GM21723 (cell line): ENCODE measurements around the gene NISCH.

Source experiments
- ATAC-seq: cut with Tn5 transposase; IDR thresholded peaks from one replicate; pipeline ENCODE4 v1.9.1; 2021; ENCODE audit warnings: mild to moderate bottlenecking, moderate library complexity; ENCODE audit not compliant: unreplicated experiment

NISCH gene

GRCh38 chr3:52509753-52510328 is 54.4 kb downstream of the NISCH start:
- ATAC-seq: no peak

DNA sequence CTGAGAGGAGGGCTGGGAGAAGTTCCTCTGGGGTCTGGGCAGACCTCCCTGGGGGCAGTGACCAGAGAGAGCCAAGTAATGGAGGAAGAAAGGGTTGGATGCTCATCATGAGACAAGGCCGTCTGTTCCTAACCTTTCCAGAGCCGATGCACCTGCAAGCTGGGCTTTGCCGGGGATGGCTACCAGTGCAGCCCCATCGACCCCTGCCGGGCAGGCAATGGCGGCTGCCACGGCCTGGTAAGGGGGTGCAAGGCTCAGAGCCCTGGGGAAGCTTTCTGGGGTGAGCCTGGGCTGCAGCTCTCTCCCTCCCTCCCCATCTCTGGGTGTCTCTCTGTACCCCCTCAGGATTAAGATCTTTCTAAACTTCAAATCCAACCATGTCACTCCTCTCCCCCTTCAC is 56.1 kb downstream of the NISCH start:
- ATAC-seq: no peak

- ATAC-seq: no peak
These were observed 56.7 kb downstream of the NISCH start for GRCh38 chr3:52512105-52512504.

DNA sequence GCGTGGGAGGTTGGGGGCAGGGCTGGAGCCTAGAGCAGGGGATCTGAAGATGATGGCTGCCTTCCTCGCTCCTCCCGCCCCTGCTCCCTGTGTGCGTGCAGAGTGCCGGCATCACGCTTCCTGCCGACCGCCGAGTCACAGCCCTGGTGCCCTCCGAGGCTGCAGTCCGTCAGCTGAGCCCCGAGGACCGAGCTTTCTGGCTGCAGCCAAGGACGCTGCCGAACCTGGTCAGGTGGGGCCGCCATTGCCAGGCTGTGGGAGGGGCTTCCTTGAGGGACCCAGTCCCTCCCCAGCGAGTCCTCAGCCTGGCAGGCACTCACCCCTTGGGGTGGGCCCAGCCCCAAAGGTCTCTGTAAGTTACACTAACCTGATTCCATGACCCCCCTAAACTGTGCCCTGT is 57.3 kb downstream of the NISCH start:
- ATAC-seq: no peak

DNA sequence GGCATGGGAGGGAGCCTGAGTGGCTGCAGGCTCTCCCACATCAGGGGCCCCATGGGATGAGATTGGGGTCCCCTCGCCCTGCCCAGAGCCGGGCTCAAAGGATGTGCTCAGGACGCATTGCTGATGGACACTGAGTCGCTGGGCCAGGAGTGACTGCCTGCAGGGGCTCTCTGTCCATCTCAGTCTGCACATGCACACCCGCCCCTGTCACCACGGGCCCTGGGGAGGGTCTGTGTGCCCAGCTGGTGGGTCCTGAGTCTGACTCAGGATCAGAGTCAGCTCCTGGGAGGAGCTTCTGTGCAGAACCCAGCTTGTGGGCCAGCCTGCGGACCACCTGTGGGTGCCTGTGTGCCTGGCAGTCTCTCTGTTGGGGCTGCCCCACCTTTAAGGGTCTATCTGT is 57.9 kb downstream of the NISCH start:
- no peak for ATAC-seq

GRCh38 chr3:52514576-52514975 is 59.2 kb downstream of the NISCH start:
- no peak for ATAC-seq

DNA sequence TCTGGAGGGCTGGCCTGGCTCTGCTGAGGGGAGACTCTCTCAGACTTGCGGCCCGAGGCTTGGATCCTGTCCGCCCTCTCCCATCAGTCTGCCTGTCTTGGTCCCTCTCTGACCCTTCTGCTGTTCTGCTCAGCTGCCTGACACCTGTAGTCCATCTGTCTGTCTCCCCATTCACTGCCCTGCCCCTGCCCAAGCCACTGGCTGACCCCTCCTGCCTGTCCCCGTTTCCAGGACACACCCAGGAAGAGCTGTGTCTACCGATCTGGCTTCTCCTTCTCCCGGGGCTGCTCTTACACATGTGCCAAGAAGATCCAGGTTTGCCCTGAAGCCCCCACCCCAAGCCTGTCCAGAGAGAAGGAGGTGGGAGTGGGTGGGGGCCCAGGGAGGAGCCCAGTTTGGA is 59.8 kb downstream of the NISCH start:
- no peak for ATAC-seq

DNA sequence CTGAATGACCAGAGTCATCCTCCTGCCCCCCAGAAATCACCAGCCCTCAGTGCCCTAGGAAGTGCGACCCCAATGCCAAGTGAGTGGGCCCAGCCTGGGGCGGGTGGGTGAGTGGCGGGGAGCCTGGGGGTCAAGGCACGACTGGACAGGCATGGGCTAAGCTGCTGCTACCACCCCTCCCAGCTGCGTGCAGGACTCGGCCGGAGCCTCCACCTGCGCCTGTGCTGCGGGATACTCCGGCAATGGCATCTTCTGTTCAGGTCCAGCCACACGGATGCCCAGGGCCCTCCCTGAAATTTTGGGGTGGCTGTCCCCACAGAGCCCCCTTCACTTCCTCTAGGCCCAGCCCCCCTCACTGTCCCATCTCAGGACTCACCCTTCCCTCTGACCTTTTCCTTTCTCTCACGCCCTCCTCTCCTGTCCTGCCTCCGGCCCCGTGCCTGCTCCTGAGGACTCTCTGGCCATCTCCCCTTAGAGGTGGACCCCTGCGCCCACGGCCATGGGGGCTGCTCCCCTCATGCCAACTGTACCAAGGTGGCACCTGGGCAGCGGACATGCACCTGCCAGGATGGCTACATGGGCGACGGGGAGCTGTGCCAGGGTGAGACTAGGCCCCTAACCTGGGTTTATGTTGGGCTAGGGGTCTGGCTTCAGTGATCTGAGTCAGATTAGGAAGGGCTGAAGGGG is 61.2 kb downstream of the NISCH start:
- no peak for ATAC-seq

DNA sequence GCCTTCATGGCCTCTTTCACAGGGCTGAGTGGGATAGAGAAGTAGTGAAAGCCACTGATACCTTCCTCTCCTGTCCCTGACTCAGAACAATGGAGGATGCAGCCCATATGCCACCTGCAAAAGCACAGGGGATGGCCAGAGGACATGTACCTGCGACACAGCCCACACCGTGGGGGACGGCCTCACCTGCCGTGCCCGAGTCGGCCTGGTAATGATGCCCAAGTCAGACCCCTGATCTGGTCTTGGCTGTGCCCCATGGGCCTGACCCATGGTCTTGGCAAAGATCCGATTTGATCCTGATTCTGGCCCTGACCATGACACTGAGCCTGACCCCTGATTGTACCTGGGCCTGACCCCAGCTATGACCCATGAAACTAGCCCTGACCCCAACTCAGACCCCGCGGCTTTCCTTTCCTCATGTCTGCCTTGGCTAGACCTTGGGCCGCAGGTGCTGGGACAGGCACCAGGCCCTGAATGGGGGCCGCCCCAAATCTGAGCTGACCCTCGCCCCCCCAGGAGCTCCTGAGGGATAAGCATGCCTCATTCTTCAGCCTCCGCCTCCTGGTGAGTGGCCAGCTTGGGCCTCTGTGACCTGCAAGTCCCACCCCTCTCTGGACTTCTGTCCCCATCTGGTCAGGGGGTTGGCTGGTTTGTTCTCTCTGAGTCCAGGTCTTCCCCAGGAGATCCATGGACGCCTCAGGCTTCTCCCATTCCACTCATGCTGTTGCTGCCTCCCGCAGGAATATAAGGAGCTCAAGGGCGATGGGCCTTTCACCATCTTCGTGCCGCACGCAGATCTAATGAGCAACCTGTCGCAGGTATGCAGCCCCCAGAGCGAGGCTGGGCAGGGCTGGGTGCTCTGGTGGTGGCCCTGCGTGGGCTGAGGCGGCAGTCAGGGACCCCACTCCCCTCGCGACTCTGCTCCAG is 62.7 kb downstream of the NISCH start:
- no peak for ATAC-seq

- no peak for ATAC-seq
These were observed 63.5 kb downstream of the NISCH start for GRCh38 chr3:52518723-52519444.

GRCh38 chr3:52519445-52520140 is 64.2 kb downstream of the NISCH start:
- ATAC-seq: no peak

GRCh38 chr3:52520141-52520667 is 64.8 kb downstream of the NISCH start:
- ATAC-seq: no peak

DNA sequence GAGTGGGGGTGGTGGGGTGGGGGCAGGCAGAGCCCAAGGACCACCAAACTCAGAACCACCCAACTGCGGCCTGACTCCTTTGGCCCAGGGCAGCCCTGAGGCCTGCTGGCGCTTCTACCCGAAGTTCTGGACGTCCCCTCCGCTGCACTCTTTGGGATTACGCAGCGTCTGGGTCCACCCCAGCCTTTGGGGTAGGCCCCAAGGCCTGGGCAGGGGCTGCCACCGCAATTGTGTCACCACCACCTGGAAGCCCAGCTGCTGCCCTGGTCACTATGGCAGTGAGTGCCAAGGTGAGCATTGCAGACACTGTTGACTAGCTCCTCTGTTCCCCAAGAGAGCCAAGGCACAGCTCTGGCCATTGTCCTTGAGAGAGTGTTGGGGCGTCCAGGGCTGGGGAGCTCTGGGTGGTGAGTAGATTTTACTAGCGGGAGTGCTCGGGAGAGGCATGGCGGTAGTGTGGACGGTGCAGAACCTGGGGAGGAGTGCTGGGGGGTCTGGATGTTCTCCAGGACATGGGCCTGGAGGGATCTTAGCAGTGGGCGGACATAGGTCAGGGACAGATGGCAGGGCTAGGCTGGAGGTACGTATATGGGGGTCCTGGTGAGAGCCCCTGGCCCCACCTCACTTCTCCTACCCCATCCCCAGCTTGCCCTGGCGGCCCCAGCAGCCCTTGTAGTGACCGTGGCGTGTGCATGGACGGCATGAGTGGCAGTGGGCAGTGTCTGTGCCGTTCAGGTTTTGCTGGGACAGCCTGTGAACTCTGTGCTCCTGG is 65.5 kb downstream of the NISCH start:
- ATAC-seq: no peak

- ATAC-seq: no peak
These were observed 66.1 kb downstream of the NISCH start for GRCh38 chr3:52521488-52521824.

GRCh38 chr3:52521881-52522650 is 66.7 kb downstream of the NISCH start:
- ATAC-seq: no peak

DNA sequence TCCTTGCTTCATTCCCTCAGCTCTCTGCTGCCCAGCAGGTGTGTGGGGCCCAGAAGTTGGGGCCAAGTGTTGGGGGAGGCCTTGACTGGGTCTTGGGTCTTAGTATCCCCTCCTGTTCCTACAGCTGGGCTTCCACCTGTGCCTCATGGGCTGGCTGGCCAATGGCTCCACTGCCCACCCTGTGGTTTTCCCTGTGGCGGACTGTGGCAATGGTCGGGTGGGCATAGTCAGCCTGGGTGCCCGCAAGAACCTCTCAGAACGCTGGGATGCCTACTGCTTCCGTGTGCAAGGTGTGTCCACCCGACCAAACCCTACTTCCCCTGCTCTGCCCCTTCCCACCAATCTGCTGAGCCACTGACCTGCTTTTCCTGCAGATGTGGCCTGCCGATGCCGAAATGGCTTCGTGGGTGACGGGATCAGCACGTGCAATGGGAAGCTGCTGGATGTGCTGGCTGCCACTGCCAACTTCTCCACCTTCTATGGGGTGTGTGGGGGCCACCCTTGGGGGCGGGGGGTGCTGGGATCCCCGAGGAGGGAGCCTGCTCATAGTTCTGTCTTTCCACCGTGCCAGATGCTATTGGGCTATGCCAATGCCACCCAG is 67.3 kb downstream of the NISCH start:
- ATAC-seq: no peak

DNA sequence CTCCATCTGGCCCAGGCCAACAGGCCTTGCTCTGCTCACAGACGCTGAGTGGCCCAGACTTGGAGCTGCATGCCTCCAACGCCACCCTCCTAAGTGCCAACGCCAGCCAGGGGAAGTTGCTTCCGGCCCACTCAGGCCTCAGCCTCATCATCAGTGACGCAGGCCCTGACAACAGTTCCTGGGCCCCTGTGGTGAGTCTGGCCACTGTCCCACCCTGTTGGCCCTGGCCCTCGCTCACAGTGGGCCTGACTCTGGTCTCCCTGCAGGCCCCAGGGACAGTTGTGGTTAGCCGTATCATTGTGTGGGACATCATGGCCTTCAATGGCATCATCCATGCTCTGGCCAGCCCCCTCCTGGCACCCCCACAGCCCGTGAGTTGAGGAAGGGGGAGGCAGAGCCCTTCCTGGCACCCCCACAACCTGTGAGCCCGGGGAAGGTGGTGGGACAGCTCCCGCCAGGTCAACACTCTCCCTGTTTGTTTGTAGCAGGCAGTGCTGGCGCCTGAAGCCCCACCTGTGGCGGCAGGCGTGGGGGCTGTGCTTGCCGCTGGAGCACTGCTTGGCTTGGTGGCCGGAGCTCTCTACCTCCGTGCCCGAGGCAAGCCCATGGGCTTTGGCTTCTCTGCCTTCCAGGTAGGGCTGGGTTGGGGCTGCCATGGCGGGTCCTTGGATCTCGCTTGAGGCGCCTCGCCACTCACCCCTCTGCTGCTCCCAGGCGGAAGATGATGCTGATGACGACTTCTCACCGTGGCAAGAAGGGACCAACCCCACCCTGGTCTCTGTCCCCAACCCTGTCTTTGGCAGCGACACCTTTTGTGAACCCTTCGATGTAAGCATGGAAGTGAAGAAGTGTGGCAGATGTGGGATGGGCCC is 68.2 kb downstream of the NISCH start:
- ATAC-seq: no peak
